NCI-H2107 treated with DMSO at 0.1 percent for 48 hours (cell line): Measurements from ENCODE around the gene SORBS2.

Source experiments
- DNase-seq: peaks from one replicate; lab custom pipeline; 2025; ENCODE audit not compliant: unreplicated experiment; lab: John Stamatoyannopoulos, UW

The SORBS2 gene

DNA sequence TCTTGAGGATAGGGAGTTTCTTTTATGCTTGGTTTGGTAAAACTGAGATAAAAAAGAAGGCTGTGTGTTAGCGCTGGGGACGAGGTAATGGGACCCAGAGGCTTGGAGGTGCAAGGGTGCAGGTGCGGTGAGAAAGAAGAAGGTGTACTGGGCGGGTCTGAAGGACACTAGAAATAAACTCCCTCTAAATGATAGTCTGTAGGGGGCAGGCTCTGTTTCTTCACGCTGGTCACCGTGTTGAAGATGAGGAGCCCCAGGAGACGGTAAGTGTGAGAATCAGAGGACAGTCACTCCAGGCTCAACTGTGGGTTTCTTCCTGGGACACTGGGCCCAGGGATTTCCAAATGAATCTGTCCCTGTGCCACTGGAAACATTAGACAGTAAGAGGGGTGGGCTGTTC lies 131.4 kb downstream of the SORBS2 start:
- no peak for DNase-seq

- no peak for DNase-seq
Measured at GRCh38 chr4:185679523-185679922, 132.5 kb downstream of the SORBS2 start.

DNA sequence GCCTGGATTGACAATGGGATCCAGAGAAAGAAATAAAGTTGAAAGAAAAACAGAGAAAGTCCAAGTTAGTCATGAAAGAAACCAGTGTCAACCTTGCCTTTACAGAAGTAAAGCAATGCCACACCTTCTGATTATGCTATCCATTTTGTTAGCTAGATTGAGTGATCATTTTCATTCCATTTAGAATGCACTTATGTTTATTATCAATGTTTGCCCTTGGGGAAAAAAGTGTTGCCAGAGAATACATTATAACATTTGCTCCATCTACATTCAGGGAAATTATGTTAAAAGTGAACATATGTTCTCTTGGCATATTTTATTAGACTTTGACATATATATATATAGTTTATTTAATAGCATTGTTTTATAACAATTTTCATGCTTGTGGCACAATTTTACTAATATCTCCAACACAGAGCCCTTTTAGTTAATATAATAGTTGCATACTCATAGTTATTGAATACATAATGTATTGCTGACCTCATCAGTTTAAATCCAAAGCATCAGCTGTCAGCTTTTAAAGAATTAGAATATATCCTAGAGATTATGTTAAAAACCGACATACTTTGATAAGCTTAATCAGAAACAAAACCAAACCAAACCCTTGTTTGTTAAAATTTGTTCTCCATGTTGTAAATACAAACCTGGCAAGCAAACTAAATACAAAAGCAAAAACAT lies 134.2 kb downstream of the SORBS2 start:
- DNase-seq: no peak

DNA sequence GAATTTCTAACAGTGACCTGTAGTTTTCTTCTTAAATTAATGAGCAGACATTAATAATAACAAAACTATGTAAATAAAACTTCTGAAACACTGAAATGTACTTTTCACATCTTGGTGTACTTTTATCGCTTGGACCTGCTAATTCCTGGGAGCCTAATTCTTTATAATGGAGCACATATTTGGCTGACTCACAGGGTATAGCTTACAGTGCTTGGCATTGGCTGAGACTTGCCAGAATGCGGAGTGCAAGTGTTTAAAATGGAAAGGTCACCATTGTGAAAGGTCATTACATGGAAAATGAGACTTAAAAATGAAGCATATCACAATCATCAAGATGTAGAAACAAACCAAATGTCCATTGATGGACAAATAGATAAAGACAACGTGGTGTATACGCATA lies 139.4 kb downstream of the SORBS2 start:
- no peak for DNase-seq

DNA sequence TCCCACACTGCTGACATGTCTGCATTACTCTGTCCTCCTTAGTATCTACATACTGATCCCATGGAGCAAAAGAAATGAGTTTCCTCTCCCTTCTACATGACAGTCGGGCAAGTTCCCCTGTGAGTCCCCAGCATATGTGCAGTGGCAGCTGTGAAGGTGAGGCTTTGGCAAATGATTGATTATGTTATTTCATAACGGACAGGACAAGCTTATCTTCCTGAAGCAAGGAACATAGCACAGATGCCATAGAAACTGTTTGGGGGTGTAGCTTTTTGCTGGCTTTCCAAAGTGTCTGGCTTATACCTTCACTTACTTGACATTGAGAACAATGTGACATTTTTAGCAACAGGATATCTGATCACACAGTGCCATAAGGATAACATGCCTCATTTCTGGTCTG lies 139.8 kb downstream of the SORBS2 start:
- DNase-seq: no peak

- DNase-seq: no peak
Measured at GRCh38 chr4:185671496-185671895, 140.5 kb downstream of the SORBS2 start.

DNA sequence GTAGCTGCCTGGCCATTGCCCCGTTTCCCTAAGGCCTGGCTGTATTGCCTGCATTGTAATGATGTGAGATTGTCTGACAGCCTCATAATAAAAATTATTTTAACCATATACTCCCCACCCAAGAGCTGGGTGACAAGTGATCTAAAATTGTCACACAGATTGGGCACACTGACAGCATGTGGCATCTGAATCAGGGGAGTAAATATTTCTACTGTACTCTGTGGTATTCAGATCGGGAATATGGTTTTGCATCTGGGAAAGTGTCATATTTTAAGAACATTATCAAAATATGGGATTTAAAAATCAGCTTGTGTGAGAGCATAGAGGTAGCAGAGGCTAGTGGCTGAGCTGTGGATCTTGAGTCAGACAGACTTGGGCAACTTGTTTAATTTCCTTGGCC lies 140.9 kb downstream of the SORBS2 start:
- DNase-seq: no peak

DNA sequence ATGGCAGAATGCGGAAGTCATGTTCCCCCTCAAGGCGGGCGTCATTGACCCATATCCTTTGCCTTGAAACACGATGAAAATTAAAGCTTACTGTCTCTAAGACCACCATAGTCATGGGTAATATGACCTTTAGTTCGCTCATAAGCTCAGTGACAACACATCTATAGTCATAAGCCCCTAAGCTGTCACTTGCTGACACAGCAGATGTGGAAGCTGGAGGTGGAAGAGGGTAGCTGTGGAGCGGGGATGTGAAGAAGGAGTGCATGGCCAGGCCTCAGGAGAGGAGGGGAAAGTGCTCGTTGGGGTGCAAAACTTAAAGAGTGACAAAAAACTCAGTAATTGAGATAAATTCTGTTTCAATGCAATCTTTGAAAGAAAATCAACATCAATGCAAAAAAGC lies 142.7 kb downstream of the SORBS2 start:
- DNase-seq: no peak

GRCh38 chr4:185666156-185666555 lies 145.8 kb downstream of the SORBS2 start:
- DNase-seq: no peak

DNA sequence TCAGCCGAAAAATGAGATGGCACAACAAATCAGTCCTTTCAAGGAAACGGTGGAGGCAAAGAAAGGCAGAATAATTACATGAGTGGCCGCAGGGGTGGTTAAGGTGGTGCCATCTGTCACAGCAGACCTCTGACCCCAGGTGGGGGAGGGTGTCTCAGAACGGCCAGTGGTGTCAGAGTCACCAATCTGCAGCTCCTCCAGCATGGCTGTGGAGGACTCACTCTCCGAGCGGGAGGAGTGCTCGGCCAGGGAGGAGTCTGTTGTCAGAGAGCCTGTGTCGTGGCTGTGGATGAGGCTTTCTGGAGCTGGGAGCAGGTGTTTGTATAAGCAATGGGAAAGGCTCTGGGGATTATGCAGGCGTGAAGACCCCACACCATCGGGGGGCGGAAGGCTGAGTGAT lies 146.3 kb downstream of the SORBS2 start:
- DNase-seq: no peak

- no peak for DNase-seq
Measured at GRCh38 chr4:185664481-185664880, 147.5 kb downstream of the SORBS2 start.

GRCh38 chr4:185662030-185662778 lies 149.8 kb downstream of the SORBS2 start:
- no peak for DNase-seq

DNA sequence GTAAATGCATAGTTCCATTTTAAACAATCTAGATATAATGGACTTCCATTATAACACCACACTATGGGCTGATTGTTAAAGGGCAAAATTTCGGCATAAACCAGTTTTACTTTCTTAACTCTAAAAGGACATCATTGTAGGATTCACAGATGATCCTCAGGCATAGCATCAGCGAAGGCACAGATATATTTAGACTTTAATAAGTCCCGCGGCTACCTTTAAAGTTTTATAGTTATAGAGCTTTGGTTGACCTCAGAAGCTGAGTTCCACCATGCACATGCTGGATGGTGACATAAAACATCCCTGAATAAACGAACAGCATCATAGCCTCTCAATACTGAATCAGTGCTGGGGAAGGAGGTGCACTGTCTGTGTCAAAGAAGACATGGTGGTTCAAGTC lies 151.7 kb downstream of the SORBS2 start:
- no peak for DNase-seq

DNA sequence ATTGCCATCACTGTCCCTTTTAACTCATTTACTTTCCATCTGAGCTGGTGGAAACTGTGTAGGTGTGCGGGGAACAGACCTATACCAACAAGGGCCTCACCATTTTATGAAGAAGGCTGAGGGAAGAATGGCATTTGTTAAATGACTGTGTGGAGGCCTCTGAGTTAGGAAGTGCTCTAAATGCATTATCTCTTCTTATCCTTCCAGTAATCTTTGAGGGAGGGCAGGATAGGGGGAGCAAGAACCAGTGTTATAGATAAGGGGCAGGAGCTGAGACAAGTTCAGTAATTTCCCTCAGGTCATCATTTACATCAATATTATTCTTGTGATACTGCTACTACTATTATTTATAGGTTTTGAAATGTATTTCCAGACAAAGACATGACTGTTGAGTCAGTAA lies 154.3 kb downstream of the SORBS2 start:
- no peak for DNase-seq

DNA sequence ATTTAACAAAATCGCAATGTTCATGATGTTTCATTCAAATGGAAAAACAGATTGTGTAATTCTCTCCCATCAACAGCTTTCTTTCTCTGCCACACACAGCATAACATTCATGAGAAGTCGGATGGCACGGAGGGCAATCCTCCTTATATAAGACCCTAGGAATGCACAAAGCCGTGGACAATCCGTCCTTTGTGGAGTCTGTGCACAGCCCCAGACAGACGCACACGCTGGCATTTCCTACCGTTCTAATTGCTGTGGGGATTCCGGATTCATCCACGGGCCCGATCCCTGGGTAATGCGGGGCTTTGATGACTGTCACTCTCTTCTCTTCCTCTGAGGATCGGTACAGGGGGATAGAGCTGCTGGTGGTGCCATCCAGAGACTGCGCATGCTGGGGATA lies 154.8 kb downstream of the SORBS2 start:
- DNase-seq: no peak

DNA sequence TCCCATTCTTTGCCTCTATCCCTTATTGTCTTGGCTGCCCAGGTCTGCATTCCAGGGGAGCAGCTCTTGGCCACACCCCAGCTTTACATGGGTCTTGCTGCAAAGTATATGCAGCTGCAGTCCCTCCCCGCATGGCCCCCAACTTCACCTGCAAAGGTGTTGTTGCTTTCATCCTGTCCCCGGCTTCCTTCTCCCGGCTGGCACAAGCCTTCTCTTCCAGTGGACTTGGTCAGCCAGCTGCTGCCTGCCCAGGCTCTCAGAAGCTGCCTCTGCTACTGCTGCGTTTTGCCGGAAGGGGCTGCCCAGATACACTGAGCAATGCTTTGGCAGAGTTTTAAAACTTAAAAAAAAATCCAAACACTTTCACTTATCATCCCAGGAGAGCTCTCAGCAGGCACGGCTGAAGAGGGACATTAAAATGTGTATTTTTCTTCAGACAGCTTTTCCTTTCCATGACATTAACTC lies 155.5 kb downstream of the SORBS2 start:
- no peak for DNase-seq

- DNase-seq: no peak
Measured at GRCh38 chr4:185654965-185655554, 156.9 kb downstream of the SORBS2 start.

- DNase-seq: no peak
Measured at GRCh38 chr4:185654311-185654710, 157.7 kb downstream of the SORBS2 start.

GRCh38 chr4:185651851-185652250 lies 160.1 kb downstream of the SORBS2 start:
- no peak for DNase-seq

- DNase-seq: no peak
Measured at GRCh38 chr4:185651137-185651677, 160.8 kb downstream of the SORBS2 start.

DNA sequence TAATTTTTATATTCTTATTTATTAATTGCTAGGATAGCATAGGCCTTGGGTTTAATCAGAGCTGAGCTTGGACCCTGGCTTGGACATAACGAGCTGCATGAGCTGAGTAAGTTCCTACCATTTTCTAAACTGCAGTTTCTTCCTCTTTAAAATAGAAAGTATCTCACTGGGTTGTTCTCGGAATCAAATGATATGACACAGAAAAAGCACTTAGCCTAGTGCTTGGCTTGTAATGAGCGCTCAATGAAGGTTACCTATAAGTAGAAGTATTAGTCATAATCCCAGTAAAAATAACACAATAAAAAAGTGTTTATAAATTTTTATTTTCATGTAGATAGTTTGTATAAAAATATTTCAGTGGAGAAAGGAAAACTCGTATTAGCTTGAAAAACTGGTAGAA lies 163.4 kb downstream of the SORBS2 start:
- no peak for DNase-seq

DNA sequence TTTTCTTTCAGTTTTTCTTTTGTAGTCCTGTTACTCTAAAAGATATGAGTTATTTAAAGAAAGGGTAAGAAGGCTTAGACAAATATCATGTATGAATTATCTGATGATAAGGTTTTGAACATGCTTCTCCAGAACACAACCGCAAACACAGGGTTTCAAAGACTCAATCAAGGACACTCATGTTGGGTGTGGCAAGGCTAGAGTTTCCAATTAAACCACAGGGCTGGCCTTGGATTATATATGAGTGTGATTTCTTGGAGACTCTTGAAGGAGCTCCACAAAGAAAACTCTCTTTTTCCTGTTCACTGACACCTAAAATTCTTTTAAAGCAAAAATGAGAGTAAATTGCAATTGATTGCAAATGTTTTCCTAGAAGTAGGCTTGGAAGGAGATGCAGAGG lies 166.6 kb downstream of the SORBS2 start:
- no peak for DNase-seq
